Tibial nerve (tissue), 4 donors: ENCODE measurements around the gene VGLL2. TPM values are rescaled to one million over a fixed set of nuclear protein-coding genes. Genes with fewer than 3 reads are reported as not detected.
"Not testable (repeated sequence)": the region's sequence is repeated elsewhere in the genome, so short reads cannot be mapped to it uniquely, and the experiment has no call there.

Source experiments
- DNase-seq, 2 donors: peaks; one replicate each; pipeline ENCODE4 v3.0.0-alpha.2; 2019; ENCODE audit warnings: low spot score in 2 of 2
- H3K27ac ChIP-seq, 4 donors: fragments of 200-600 bp; sonication (generic) in 3 of 4; one replicate each; pipeline ENCODE4 v1.5.1; 2017 to 2019; ENCODE audit warnings: mild to moderate bottlenecking in 1 of 4
- H3K27me3 ChIP-seq, 2 donors: fragments of 200-600 bp; sonication (generic) in 1 of 2; one replicate each; pipeline versions ENCODE4 v1.5.1 to v1.6.0; 2017 to 2019
- H3K36me3 ChIP-seq, 3 donors: fragments of 200-600 bp; sonication (generic); one replicate each; pipeline ENCODE4 v1.5.1; 2018 to 2019
- H3K4me1 ChIP-seq, 4 donors: fragments of 200-600 bp; sonication (generic) in 3 of 4; one replicate each; pipeline ENCODE4 v1.5.1; 2017 to 2019
- H3K4me3 ChIP-seq, 4 donors: fragments of 200-600 bp; sonication (generic) in 3 of 4; one replicate each; pipeline ENCODE4 v1.5.1; 2017 to 2019; ENCODE audit warnings: mild to moderate bottlenecking in 1 of 4, moderate library complexity in 1 of 4
- H3K9me3 ChIP-seq, 4 donors: fragments of 200-600 bp; sonication (generic) in 3 of 4; one replicate each; pipeline ENCODE4 v1.5.1; 2017 to 2019
- CTCF ChIP-seq, 5 experiments: fragments of 200-600 bp in 3 of 5; fragments of 450-650 bp in 2 of 5; sonication (generic) in 3 of 5; IDR thresholded peaks; one replicate each; pipeline ENCODE4 v1.5.1; 2016 to 2019; ENCODE audit warnings: antibody characterized with exemption in 5 of 5, mild to moderate bottlenecking in 3 of 5, moderate library complexity in 2 of 5
- EP300 ChIP-seq, 2 donors: sonication (generic); formaldehyde crosslinking; IDR thresholded peaks; one replicate each; pipeline ENCODE4 v1.6.1; 2017; ENCODE audit warnings: antibody characterized with exemption in 2 of 2, mild to moderate bottlenecking in 1 of 2
- POLR2A ChIP-seq, 2 donors: fragments of 450-650 bp; IDR thresholded peaks; one replicate each; pipeline ENCODE4 v1.6.1; 2017; ENCODE audit warnings: antibody characterized with exemption in 2 of 2, mild to moderate bottlenecking in 2 of 2, moderate library complexity in 2 of 2
- WGBS, 2 donors: methylation state at CpG; one replicate each; pipeline ENCODE4 v1.1.5; 2018; 5-methylcytosine and 5-hydroxymethylcytosine counted together
- total RNA-seq, 4 donors: library from RNA; depleted of rRNA; stranded (reverse); fragments of >200 nt; gene quantifications; one replicate each; pipeline ENCODE4 v1.1.0, GENCODE V29; 2016

VGLL2 gene
- total RNA-seq, 4 donors from 2014 or later = not detected

DNA sequence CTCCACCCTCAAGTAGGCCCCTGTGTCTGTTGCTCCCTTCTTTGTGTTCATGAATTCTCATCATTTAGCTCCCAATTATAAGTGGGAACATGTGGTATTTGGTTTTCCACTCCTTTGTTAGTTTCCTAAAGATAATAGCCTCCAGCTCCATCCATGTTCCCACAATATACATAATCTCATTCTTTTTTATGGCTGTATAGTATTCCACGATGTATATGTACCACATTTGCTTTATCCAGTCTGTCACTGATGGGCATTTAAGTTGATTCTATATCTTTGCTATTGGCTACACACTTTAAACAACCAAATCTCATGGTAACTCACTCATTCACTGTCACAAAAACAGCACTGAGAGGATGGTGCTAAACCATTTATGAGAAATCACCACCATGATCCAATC, 35.5 kb upstream of the VGLL2 start:
- H3K4me3 ChIP-seq = no peak overlapping the region
- no peaks in the 10 kb centered on the region for H3K4me1 ChIP-seq
- no peaks in the 10 kb centered on the region for H3K27me3 ChIP-seq
- no peak for DNase-seq
- no peak overlapping the region for H3K27ac ChIP-seq
- no peaks in the 10 kb centered on the region for H3K9me3 ChIP-seq
- H3K36me3 ChIP-seq = no peaks in the 10 kb centered on the region
- TF ChIP-seq CTCF (IDR thresholded peaks at IDR 0.05) = no peak
- no peak for TF ChIP-seq POLR2A (IDR thresholded peaks at IDR 0.05)
- TF ChIP-seq EP300 (IDR thresholded peaks at IDR 0.05) = no peak
- WGBS, 2 donors = 75 to 92% methylated on average over 1 of the region's 1 CpG

GRCh38 chr6:117231466-117231865, 33.9 kb upstream of the VGLL2 start:
- no peak overlapping the region for H3K27ac ChIP-seq
- WGBS, 2 donors = 79% methylated on average over 2 of the region's 2 CpGs
- H3K4me1 ChIP-seq = no peaks in the 10 kb centered on the region
- TF ChIP-seq EP300 (IDR thresholded peaks at IDR 0.05) (no peak), CTCF (IDR thresholded peaks at IDR 0.05) (no peak), POLR2A (IDR thresholded peaks at IDR 0.05) (no peak)
- DNase-seq = no peak
- no peak overlapping the region for H3K4me3 ChIP-seq
- H3K9me3 ChIP-seq = no peaks in the 10 kb centered on the region
- H3K36me3 ChIP-seq = no peaks in the 10 kb centered on the region
- H3K27me3 ChIP-seq = no peaks in the 10 kb centered on the region

- Histone ChIP-seq H3K36me3 (no peaks in the 10 kb centered on the region), H3K4me3 (no peak overlapping the region), H3K9me3 (no peaks in the 10 kb centered on the region), H3K4me1 (no peaks in the 10 kb centered on the region), H3K27me3 (no peaks in the 10 kb centered on the region), H3K27ac (no peak overlapping the region)
- TF ChIP-seq POLR2A (IDR thresholded peaks at IDR 0.05) = no peak
- TF ChIP-seq CTCF (IDR thresholded peaks at IDR 0.05) = no peak
- TF ChIP-seq EP300 (IDR thresholded peaks at IDR 0.05) = no peak
- DNase-seq = no peak
- 55 to 73% methylated on average over 4 of the region's 4 CpGs for WGBS, 2 donors
These were observed 33.2 kb upstream of the VGLL2 start for GRCh38 chr6:117232196-117232595.

- Histone ChIP-seq H3K9me3 (no peaks in the 10 kb centered on the region), H3K4me1 (no peaks in the 10 kb centered on the region), H3K4me3 (no peak overlapping the region), H3K27ac (no peak overlapping the region), H3K27me3 (no peaks in the 10 kb centered on the region), H3K36me3 (no peaks in the 10 kb centered on the region)
- TF ChIP-seq POLR2A (IDR thresholded peaks at IDR 0.05) (no peak), EP300 (IDR thresholded peaks at IDR 0.05) (peak in 1 of 2 donors; percentile 28)
- DNase-seq = no peak
- 22 to 32% methylated on average over 3 of the region's 3 CpGs for WGBS, 2 donors
These were observed 32.2 kb upstream of the VGLL2 start for GRCh38 chr6:117233145-117233544.

DNA sequence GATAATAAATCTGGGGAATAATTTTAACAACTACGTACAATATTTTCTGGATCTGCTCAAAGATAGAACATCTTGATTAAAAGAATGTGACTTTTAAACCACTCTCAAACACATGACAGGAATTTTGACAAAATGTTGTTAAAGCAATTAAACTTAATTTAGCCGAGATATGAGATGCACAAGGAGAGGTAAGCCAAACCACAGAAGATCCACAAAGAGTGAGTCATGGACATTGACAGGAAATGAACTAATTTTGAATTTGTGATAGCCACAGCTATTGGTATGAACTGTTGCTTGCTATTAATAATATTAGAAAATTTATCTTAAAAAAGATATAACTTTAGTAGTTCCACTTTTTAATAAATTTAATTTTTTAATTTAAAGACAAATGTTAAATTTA, 27.8 kb upstream of the VGLL2 start:
- WGBS, 2 donors = 75 to 84% methylated on average over 2 of the region's 2 CpGs
- no peak overlapping the region for H3K4me3 ChIP-seq
- no peak for DNase-seq
- no peaks in the 10 kb centered on the region for H3K36me3 ChIP-seq
- H3K4me1 ChIP-seq = no peaks in the 10 kb centered on the region
- TF ChIP-seq EP300 (IDR thresholded peaks at IDR 0.05) (no peak), CTCF (IDR thresholded peaks at IDR 0.05) (no peak), POLR2A (IDR thresholded peaks at IDR 0.05) (no peak)
- H3K9me3 ChIP-seq = no peaks in the 10 kb centered on the region
- H3K27me3 ChIP-seq = no peaks in the 10 kb centered on the region
- H3K27ac ChIP-seq = no peak overlapping the region

DNA sequence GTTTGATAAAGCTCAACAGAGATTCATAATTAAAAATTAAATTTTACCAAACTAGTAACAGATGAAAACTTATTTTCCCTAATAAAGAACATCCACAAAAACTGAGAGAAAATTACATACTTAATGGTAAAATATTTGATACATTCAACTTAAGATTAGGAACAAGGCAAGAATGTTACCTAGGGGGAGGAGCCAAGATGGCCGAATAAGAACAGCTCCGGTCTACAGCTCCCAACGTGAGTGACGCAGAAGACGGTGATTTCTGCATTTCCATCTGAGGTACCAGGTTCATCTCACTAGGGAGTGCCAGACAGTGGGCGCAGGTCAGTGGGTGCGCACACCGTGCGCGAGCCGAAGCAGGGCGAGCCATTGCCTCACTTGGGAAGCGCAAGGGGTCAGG, 20.8 kb upstream of the VGLL2 start:
- not testable (repeated sequence) for H3K4me3 ChIP-seq, H3K36me3 ChIP-seq, H3K27me3 ChIP-seq, H3K4me1 ChIP-seq, H3K27ac ChIP-seq, H3K9me3 ChIP-seq, DNase-seq
- 74 to 75% methylated on average over 13 of the region's 13 CpGs for WGBS, 2 donors

DNA sequence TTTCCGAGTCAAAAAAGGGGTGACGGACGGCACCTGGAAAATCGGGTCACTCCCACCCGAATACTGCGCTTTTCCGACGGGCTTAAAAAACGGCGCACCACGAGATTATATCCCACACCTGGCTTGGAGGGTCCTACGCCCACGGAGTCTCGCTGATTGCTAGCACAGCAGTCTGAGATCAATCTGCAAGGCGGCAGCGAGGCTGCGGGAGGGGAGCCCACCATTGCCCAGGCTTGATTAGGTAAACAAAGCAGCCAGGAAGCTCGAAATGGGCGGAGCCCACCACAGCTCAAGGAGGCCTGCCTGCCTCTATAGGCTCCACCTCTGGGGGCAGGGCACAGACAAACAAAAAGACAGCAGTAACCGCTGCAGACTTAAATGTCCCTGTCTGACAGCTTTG, 20.4 kb upstream of the VGLL2 start:
- not testable (repeated sequence) for H3K36me3 ChIP-seq, DNase-seq, H3K4me3 ChIP-seq, H3K27me3 ChIP-seq, H3K4me1 ChIP-seq, H3K9me3 ChIP-seq, H3K27ac ChIP-seq
- WGBS, 2 donors = 81 to 84% methylated on average over 18 to 19 of the region's 20 CpGs
